Subcutaneous adipose tissue (tissue), 4 donors: ENCODE measurements around the gene MYH15. TPM values are rescaled to one million over a fixed set of nuclear protein-coding genes. Genes with fewer than 3 reads are reported as not detected.

Experiments used
- total RNA-seq, 4 donors: library from RNA; depleted of rRNA; stranded (reverse); fragments of >200 nt; gene quantifications; one replicate each; pipeline ENCODE4 v1.1.0, GENCODE V29; 2016
- TF ChIP-seq, protein P1 (sequence below): fragments of 450-650 bp; IDR thresholded peaks from one replicate; pipeline ENCODE4 v1.5.1; 2016; ENCODE audit warnings: low read depth, mild to moderate bottlenecking, control low read depth, antibody characterized with exemption, moderate library complexity

The MYH15 gene
- total RNA-seq, 4 donors from 2014 or later: not detected

DNA sequence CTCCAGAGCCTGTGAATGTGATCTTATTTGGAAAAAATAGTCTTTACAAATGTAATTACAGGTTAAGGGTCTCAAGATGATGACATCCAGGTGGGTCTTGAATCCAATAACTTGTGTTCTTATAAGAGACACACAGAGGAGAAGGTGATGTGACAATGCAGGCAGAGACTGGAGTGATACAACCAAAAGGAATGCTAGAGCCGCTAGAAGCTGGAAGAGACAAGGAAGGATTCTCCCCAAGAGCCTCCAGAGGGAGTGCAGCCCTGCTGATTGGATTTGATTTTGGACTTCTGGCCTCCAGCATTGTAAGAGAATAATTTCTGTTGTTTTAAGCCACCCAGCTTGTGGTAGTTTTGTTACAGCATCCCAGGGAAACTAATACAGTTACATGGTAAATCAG, 9.7 kb downstream of the MYH15 start:
- TF ChIP-seq, protein P1, sequence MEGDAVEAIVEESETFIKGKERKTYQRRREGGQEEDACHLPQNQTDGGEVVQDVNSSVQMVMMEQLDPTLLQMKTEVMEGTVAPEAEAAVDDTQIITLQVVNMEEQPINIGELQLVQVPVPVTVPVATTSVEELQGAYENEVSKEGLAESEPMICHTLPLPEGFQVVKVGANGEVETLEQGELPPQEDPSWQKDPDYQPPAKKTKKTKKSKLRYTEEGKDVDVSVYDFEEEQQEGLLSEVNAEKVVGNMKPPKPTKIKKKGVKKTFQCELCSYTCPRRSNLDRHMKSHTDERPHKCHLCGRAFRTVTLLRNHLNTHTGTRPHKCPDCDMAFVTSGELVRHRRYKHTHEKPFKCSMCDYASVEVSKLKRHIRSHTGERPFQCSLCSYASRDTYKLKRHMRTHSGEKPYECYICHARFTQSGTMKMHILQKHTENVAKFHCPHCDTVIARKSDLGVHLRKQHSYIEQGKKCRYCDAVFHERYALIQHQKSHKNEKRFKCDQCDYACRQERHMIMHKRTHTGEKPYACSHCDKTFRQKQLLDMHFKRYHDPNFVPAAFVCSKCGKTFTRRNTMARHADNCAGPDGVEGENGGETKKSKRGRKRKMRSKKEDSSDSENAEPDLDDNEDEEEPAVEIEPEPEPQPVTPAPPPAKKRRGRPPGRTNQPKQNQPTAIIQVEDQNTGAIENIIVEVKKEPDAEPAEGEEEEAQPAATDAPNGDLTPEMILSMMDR: no peak

DNA sequence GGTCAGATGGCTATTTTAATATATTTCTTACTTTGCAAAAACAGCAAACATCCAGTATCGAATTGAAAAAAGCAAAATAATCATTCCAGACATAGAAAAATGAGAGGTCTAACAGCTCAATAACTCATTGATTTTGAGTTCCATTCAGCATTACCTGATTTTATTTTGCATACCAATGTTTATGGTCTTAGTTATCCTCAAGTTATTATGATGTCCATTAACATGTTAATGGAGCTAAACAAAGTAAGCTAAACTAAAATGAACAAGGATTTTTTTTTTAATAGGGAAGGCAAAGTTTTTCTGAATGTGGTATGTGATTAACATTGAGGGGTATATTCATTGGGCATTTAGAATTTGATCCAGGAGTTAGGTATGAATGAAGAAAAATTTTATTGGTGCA, 13.1 kb downstream of the MYH15 start:
- TF ChIP-seq, protein P1: no peak

DNA sequence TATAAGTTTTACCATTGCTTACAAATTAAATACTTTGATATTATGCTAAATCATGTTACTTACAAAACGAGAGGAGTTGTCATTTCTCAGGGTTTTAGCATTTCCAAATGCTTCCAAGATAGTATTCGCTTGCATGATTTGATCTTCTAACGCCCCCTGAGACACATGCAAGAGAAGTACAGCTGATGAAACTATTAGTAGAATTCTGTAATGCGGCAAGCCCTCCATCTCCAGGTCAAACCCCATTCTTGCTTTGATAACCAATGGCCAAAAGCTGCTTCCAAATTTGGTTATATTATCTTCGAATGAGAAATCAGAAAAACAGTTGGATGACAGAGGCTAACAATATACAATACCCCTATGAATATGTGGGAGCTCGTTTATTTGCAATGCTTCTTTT, 14.7 kb downstream of the MYH15 start:
- TF ChIP-seq, protein P1: no peak

DNA sequence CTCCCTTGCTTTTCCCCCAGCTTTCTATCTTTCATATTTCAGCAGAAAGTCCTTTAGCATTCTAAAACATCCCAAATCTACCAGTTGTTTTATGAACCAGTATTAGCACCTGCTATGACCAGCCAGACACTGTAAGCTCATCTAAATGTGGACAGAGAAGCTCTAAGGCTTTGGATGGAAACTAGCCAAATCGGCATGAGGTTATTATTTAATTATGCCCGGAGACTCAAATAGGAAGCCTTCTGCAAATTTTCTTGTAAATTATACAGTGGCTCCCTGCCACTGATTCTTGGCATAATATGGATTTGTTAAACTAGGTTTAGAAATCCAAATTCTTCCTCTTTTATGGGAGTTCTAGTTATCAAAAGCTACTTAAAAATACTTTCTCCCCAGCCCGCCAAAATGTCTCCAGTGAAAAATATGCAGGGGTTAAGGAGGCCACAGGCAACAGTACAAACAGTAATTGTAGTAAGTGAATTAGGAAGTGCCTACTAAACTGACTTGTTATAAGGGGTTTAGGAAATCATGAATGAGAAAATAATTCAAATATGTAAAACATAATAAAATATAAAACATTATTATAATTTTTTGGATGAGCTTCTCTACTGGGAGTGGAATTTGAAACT, 15.4 kb downstream of the MYH15 start:
- TF ChIP-seq, protein P1: no peak

DNA sequence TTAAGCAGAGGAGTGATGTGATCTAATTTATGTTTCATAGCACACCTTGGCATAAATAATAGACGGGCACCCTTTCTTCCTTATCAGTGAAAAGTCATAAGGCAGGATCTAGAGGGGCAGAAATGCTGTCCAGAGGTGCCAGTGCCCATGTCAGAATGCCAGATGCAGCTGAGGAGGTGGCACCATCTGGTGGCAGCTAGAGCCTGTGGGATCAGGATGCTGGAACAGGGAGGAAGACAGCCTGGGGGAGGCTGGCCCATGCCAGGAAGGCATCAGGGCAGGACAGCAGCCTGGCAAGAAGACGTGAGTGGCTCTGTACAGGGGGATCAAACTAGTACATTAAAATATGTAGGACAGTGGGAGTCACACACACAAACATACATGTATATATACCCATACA, 16.5 kb downstream of the MYH15 start:
- TF ChIP-seq, protein P1: no peak

DNA sequence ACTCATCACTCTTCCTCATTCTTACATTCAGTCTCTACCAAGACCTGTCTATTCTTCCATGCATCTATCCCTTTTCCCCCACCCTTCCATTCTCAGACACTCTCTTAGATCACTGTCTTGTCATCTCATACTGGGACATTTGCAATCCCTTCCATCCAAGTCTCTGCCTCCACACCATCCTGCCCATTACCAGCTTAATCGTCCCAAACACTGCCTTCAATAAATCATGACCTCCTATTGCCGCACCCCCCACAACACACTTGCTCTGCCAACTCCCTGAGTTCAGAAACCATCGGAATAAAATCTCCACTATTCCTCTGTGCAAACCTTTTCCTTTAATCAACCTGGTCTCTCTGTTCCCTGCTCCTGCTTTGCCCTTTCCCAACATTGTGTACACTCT, 18.9 kb downstream of the MYH15 start:
- TF ChIP-seq, protein P1: no peak

DNA sequence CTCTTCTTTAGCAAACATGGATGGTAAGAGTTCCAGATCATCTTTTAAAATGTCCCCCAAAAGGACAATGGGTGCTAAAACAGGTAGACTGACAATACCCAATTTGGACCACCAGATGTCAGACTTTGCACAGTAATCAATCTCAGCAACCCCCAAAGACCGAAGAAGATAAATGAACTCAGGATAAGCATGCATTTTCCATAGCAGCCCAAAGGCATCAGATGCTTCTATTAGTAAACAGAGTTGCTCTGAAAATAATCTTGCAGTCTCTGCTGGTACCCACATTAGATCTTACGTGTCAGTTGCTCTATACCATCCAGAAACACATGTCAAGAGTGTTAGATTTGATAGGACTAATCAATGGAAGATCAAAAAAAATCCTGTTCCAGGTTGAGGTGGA, 20.6 kb downstream of the MYH15 start:
- TF ChIP-seq, protein P1: no peak
